Peyer's patch (tissue), 4 donors: ENCODE measurements around the gene DMBX1. TPM values are rescaled to one million over a fixed set of nuclear protein-coding genes. Genes with fewer than 3 reads are reported as not detected.

Experiments
- DNase-seq, 3 donors: peaks; one replicate each; pipeline ENCODE4 v3.0.0-alpha.2; 2017 to 2019
- H3K27ac ChIP-seq, 4 donors: fragments of 200-600 bp; sonication (generic); one replicate each; pipeline ENCODE4 v1.5.1; 2016 to 2019
- H3K27me3 ChIP-seq, 2 donors: fragments of 200-600 bp; sonication (generic); one replicate each; pipeline ENCODE4 v1.5.1; 2019
- H3K36me3 ChIP-seq, 3 donors: fragments of 200-600 bp; sonication (generic); one replicate each; pipeline ENCODE4 v1.5.1; 2016 to 2019
- H3K4me1 ChIP-seq, 4 donors: fragments of 200-600 bp; sonication (generic); one replicate each; pipeline ENCODE4 v1.5.1; 2016 to 2019
- H3K4me3 ChIP-seq, 4 donors: fragments of 200-600 bp; sonication (generic); 1 replicate in 3 of 4; 2 replicates in 1 of 4; pipeline ENCODE4 v1.5.1; 2016 to 2019; ENCODE audit warnings: mild to moderate bottlenecking in 1 of 4
- H3K9me3 ChIP-seq, 4 donors: fragments of 200-600 bp; sonication (generic); one replicate each; pipeline ENCODE4 v1.5.1; 2016 to 2019; ENCODE audit warnings: mild to moderate bottlenecking in 1 of 4
- POLR2A ChIP-seq, 2 donors: fragments of 450-650 bp; IDR thresholded peaks; one replicate each; pipeline ENCODE4 v1.5.1; 2017; ENCODE audit warnings: antibody characterized with exemption in 2 of 2, mild to moderate bottlenecking in 2 of 2, moderate library complexity in 2 of 2
- total RNA-seq, 4 donors: library from RNA; depleted of rRNA; stranded (reverse); fragments of >200 nt; gene quantifications; one replicate each; pipeline ENCODE4 v1.1.0, GENCODE V29; 2016
- TF ChIP-seq, protein P1 (sequence below), 6 experiments: fragments of 450-650 bp in 4 of 6; fragments of 200-600 bp in 2 of 6; sonication (generic) in 1 of 6; IDR thresholded peaks; one replicate each; pipeline ENCODE4 v1.5.1; 2017 to 2019; ENCODE audit warnings: antibody characterized with exemption in 6 of 6, mild to moderate bottlenecking in 3 of 6, moderate library complexity in 1 of 6

DMBX1 gene
- total RNA-seq, 4 donors from 2014 or later = not detected

- peaks cover 0 to 10% (median 5%) of the 10 kb centered on the region in 4 donors for H3K4me1 ChIP-seq
- H3K36me3 ChIP-seq = no peaks in the 10 kb centered on the region
- H3K27me3 ChIP-seq = no peaks in the 10 kb centered on the region
- peak overlapping the region in 2 of 4 donors; percentile 43 to 57 for H3K27ac ChIP-seq
- no peaks in the 10 kb centered on the region for H3K9me3 ChIP-seq
- peak; percentile 24 to 79 (median 72) for DNase-seq
- peak overlapping the region; percentile 15 to 50 (median 46) for H3K4me3 ChIP-seq
- no peak for TF ChIP-seq POLR2A (IDR thresholded peaks at IDR 0.05)
- TF ChIP-seq, protein P1, sequence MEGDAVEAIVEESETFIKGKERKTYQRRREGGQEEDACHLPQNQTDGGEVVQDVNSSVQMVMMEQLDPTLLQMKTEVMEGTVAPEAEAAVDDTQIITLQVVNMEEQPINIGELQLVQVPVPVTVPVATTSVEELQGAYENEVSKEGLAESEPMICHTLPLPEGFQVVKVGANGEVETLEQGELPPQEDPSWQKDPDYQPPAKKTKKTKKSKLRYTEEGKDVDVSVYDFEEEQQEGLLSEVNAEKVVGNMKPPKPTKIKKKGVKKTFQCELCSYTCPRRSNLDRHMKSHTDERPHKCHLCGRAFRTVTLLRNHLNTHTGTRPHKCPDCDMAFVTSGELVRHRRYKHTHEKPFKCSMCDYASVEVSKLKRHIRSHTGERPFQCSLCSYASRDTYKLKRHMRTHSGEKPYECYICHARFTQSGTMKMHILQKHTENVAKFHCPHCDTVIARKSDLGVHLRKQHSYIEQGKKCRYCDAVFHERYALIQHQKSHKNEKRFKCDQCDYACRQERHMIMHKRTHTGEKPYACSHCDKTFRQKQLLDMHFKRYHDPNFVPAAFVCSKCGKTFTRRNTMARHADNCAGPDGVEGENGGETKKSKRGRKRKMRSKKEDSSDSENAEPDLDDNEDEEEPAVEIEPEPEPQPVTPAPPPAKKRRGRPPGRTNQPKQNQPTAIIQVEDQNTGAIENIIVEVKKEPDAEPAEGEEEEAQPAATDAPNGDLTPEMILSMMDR (IDR thresholded peaks at IDR 0.05) = peak in 4 of 6 experiments; percentile 56 to 63 (median 58)
Observed at GRCh38 chr1:46532498-46533178, 43.0 kb downstream of the DMBX1 start.

GRCh38 chr1:46533179-46533864 lies 43.7 kb downstream of the DMBX1 start:
- Histone ChIP-seq H3K36me3 (no peaks in the 10 kb centered on the region), H3K27ac (peak overlapping the region in 3 of 4 donors; percentile 9 to 57 (median 43)), H3K27me3 (no peaks in the 10 kb centered on the region), H3K4me3 (peak overlapping the region; percentile 15 to 50 (median 46)), H3K4me1 (peaks cover 0 to 10% (median 5%) of the 10 kb centered on the region in 4 donors), H3K9me3 (no peaks in the 10 kb centered on the region)
- peak in 1 of 3 donors; percentile 59 for DNase-seq
- no peak for TF ChIP-seq POLR2A (IDR thresholded peaks at IDR 0.05)
- TF ChIP-seq, protein P1 (IDR thresholded peaks at IDR 0.05) = no peak

DNA sequence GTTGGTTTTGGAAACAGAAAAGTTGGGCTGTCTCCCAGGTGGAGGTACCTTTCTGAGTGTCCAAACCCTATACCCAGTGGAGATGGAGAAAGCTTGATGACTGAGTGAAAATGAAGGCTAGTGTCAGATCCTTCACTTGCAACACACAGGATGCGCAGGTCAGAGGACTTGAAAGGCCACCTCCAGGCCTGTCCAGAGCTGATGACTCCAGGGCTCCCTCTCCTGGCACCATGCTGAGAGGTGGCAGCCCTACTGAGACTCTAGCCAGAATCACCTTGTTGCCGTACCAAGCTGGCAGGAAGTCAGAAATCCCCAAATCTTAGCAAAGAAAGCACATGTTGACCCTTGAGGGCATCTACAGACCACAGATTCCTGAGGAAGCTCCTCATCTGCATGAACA lies 45.4 kb downstream of the DMBX1 start:
- no peak overlapping the region for H3K4me3 ChIP-seq
- H3K27ac ChIP-seq = no peak overlapping the region
- H3K9me3 ChIP-seq = no peaks in the 10 kb centered on the region
- TF ChIP-seq POLR2A (IDR thresholded peaks at IDR 0.05) = no peak
- TF ChIP-seq, protein P1 (IDR thresholded peaks at IDR 0.05) = peak in 3 of 6 experiments; percentile 37 to 44 (median 40)
- no peaks in the 10 kb centered on the region for H3K27me3 ChIP-seq
- DNase-seq = peak in 1 of 3 donors; percentile 69
- H3K4me1 ChIP-seq = peaks cover 0 to 10% (median 5%) of the 10 kb centered on the region in 4 donors
- no peaks in the 10 kb centered on the region for H3K36me3 ChIP-seq

DNA sequence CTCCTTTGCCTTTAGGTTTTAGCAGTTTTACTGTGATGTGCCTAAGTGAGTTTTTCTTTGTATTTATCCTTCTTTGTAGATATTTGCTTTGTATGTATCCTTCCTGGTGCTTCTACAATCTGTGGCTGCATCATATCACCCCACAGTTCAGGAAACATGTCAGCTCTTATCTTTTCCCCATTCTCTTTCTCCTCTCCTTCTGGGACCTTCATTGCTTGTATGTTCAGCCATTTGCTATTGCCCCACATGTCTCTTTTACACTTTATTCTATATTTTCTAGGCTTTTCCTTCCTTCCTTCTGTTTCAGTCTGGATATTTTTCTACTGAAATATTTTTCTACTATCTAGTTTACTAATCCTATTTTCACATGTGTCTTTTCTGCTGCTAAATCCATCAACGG lies 46.9 kb downstream of the DMBX1 start:
- Histone ChIP-seq H3K27me3 (no peaks in the 10 kb centered on the region), H3K9me3 (no peaks in the 10 kb centered on the region), H3K4me1 (peaks cover 0 to 10% (median 5%) of the 10 kb centered on the region in 4 donors), H3K4me3 (no peak overlapping the region), H3K36me3 (no peaks in the 10 kb centered on the region), H3K27ac (no peak overlapping the region)
- DNase-seq = no peak
- TF ChIP-seq POLR2A (IDR thresholded peaks at IDR 0.05) = no peak
- TF ChIP-seq, protein P1 (IDR thresholded peaks at IDR 0.05) = no peak

DNA sequence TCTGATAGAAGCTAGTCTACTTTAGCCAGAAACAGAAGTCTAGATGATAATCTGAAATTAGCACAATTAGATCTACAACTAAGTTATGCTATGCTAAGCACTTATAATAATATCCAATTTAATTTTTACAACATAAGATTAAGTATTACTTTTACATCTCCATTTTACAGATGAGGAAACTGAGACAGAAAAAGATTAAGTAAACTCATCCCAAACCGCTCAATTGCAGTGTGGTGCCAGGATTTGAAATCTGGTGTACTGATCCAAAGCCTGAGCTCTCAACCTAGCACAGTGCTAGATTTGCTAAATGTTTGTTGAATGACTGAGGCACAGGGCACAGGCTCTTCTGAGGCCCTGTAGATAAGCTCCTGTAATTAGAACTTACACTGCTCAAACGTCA lies 48.0 kb downstream of the DMBX1 start:
- DNase-seq = no peak
- Histone ChIP-seq H3K27ac (no peak overlapping the region), H3K4me1 (peaks cover 0 to 10% (median 4%) of the 10 kb centered on the region in 4 donors), H3K9me3 (no peaks in the 10 kb centered on the region), H3K36me3 (no peaks in the 10 kb centered on the region), H3K27me3 (no peaks in the 10 kb centered on the region), H3K4me3 (no peak overlapping the region)
- no peak for TF ChIP-seq POLR2A (IDR thresholded peaks at IDR 0.05)
- TF ChIP-seq, protein P1 (IDR thresholded peaks at IDR 0.05) = no peak
